GM12891 (cell line): ENCODE results near the gene TLCD3A. TPM values are rescaled to one million over a fixed set of nuclear protein-coding genes. Genes with fewer than 3 reads are reported as not detected.

Source experiments
- DNase-seq: peaks from one replicate; pipeline ENCODE4 v3.0.0; 2011; ENCODE audit warnings: low spot score; ENCODE audit not compliant: insufficient read length
- FAIRE-seq: peaks from 2 replicates; lab custom pipeline; 2011; peaks lifted over from hg19 to GRCh38; lab: Jason Lieb, UNC
- PAX5 ChIP-seq: IDR thresholded peaks from 2 replicates; pipeline ENCODE4 v1.6.1; 2011; ENCODE audit warnings: low read length, moderate library complexity, mild to moderate bottlenecking; ENCODE audit not compliant: insufficient read depth, severe bottlenecking
- POLR2A ChIP-seq: IDR thresholded peaks from 2 replicates; pipeline ENCODE4 v1.6.1; 2011; ENCODE audit warnings: low read depth, low read length, control low read depth
- POLR2AphosphoS5 ChIP-seq: IDR thresholded peaks from 2 replicates; pipeline ENCODE4 v1.6.1; 2011; ENCODE audit warnings: low read depth, low read length, control low read depth
- POU2F2 ChIP-seq: IDR thresholded peaks from 2 replicates; pipeline ENCODE4 v1.6.1; 2011; ENCODE audit warnings: low read depth, mild to moderate bottlenecking, control low read depth, low read length, moderate library complexity
- SPI1 ChIP-seq: IDR thresholded peaks from 2 replicates; pipeline ENCODE4 v1.6.1; 2011; ENCODE audit warnings: low read depth, low read length, control low read depth
- TAF1 ChIP-seq: IDR thresholded peaks from 2 replicates; pipeline ENCODE4 v1.6.1; 2011; ENCODE audit warnings: low read depth, low read length, control low read depth
- polyA plus RNA-seq: library from polyadenylated mRNA; unstranded; fragments of >200 nt; gene quantifications from one replicate; pipeline ENCODE4 v1.2.1, GENCODE V29; 2012; ENCODE audit warnings: low read depth, missing spikeins, inconsistent platforms; ENCODE audit not compliant: missing spikeins

TLCD3A gene
- 19.3 TPM for polyA plus RNA-seq

GRCh38 chr17:732067-732901 lies at the start of gene TLCD3A:
Gene TLCD3A, plus strand, starts transcription at chr17:732596. Its CDS starts 52 bp downstream, at chr17:732648.
- DNase-seq = peak; percentile 75
- TF ChIP-seq POLR2AphosphoS5 (peak; percentile 66; the same call in 1 of the 2 replicates), SPI1 (no peak)
- FAIRE-seq = peak; percentile 72

- no peak for TF ChIP-seq TAF1
- no peak for TF ChIP-seq POLR2A
- TF ChIP-seq POLR2AphosphoS5 = no peak
- no peak for TF ChIP-seq SPI1
- no peak for TF ChIP-seq PAX5
- no peak for TF ChIP-seq POU2F2
- DNase-seq (no peak), FAIRE-seq (no peak)
These were observed 49.4 kb upstream of the TLCD3A start for GRCh38 chr17:683040-683439.

GRCh38 chr17:683499-684254 lies 48.7 kb upstream of the TLCD3A start:
- TF ChIP-seq POU2F2 (no peak), SPI1 (no peak), POLR2AphosphoS5 (no peak), POLR2A (no peak), TAF1 (no peak)
- FAIRE-seq (no peak), DNase-seq (no peak)

- FAIRE-seq (no peak), DNase-seq (no peak)
- TF ChIP-seq TAF1 (no peak), PAX5 (no peak), POLR2AphosphoS5 (no peak), POU2F2 (no peak), SPI1 (no peak), POLR2A (no peak)
These were observed 47.4 kb upstream of the TLCD3A start for GRCh38 chr17:685006-685405.

- TF ChIP-seq SPI1 (no peak), POLR2A (no peak), TAF1 (no peak)
- FAIRE-seq (no peak), DNase-seq (no peak)
These were observed 44.1 kb upstream of the TLCD3A start for GRCh38 chr17:688100-688989.

- TF ChIP-seq PAX5 (no peak), POU2F2 (no peak), SPI1 (no peak), TAF1 (no peak), POLR2AphosphoS5 (no peak), POLR2A (no peak)
- FAIRE-seq = no peak
- no peak for DNase-seq
These were observed 42.7 kb upstream of the TLCD3A start for GRCh38 chr17:689556-690275.

GRCh38 chr17:690361-690760 lies 42.0 kb upstream of the TLCD3A start:
- FAIRE-seq = no peak
- no peak for TF ChIP-seq POLR2A
- TF ChIP-seq SPI1 = no peak
- TF ChIP-seq PAX5 = no peak
- no peak for TF ChIP-seq POU2F2
- TF ChIP-seq TAF1 = no peak
- TF ChIP-seq POLR2AphosphoS5 = no peak
- no peak for DNase-seq

- FAIRE-seq (no peak), DNase-seq (no peak)
- no peak for TF ChIP-seq POU2F2
- TF ChIP-seq TAF1 = no peak
- no peak for TF ChIP-seq POLR2A
- TF ChIP-seq SPI1 = no peak
- TF ChIP-seq POLR2AphosphoS5 = no peak
- no peak for TF ChIP-seq PAX5
These were observed 41.0 kb upstream of the TLCD3A start for GRCh38 chr17:691423-691822.

GRCh38 chr17:692116-692515 lies 40.3 kb upstream of the TLCD3A start:
- TF ChIP-seq POLR2A = no peak
- TF ChIP-seq POLR2AphosphoS5 = no peak
- TF ChIP-seq SPI1 = no peak
- no peak for TF ChIP-seq POU2F2
- no peak for TF ChIP-seq TAF1
- no peak for TF ChIP-seq PAX5
- FAIRE-seq (no peak), DNase-seq (no peak)
